HG03039 (cell line): ENCODE results near the gene RAB32.
"Not testable (repeated sequence)": the region's sequence is repeated elsewhere in the genome, so short reads cannot be mapped to it uniquely, and the experiment has no call there.

Source experiments
- ATAC-seq: cut with Tn5 transposase; IDR thresholded peaks from one replicate; pipeline ENCODE4 v1.9.1; 2021; ENCODE audit warnings: mild to moderate bottlenecking, moderate library complexity; ENCODE audit not compliant: unreplicated experiment

RAB32 gene

GRCh38 chr6:146543211-146543939 is at the start of gene RAB32:
RAB32 (plus strand) TSS chr6:146543833; CDS start chr6:146543872, 39 bp downstream.
- ATAC-seq, result peak; percentile 81

DNA sequence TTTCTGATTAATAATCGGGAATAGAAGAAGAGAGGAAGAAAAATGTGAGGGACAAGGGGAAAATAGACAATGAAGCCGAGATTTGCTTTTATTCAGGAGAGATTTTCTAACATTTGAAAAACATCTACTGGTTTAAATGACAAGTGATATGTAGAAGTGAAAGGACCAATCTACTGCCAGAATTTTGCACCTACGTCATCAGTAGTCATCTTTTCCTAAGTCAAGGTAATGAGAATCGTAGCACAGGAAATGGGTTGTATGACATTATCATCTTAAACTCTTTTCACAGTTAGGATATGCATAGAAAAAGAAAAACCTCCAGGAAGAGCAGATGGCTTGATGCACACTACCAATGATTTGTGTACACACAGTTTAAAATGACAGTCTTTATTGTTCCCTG is 45.3 kb upstream of the RAB32 start:
- ATAC-seq, result no peak

DNA sequence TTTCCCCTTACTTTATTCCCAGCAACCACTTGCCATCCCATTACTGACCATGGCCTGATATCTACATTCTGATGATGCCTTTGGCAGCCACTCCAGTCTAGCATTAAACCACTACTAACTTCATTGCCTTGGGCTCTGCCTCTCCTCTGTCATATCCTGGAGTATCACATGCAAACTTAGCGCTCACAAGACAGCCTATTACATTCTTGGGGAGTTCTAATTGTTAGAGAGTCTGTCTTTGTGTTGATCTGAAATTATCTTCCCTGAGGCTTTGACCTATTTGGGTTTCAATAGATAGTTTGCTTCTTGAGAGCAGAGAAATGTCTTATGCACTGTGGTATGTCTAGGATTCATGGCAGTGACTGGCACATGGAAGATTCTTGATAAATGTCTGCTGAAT is 40.5 kb upstream of the RAB32 start:
- no peak for ATAC-seq

DNA sequence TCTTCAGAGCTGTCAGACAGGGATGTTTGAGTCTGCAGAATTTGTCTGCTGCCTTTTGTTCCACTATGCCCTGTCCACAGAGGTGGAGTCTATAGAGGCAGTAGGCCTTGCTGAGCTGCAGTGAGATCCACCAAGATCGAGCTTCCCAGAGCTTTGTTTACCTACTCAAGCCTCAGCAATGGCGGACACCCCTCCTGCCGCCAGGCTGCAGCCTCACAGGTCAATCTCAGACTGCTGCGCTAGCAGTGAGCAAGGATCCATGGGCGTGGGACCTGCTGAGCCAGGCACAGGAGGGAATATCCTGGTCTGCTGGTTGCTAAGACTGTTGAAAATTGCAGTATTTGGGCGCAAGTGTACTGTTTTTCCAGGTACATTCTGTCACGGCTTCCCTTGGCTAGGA is 28.4 kb upstream of the RAB32 start:
- ATAC-seq, result no peak

DNA sequence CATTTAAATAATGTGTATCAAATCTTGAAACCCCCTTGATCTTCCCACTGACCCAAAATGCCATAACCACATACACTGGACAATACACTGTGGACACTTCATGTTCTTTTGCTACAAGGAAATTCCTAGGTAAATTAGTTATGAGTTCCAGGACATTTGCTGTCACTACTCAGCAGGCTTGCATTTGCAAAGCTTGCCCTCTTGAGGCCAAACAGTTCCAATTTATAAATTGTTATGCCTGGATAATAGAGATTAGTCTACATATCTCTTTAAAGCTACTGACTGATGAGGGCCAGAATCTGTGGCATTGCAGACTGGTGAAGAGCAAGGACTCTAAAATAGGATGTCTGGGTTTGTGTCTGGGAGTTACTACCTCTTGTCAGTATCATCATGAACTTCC is 17.4 kb upstream of the RAB32 start:
- no peak for ATAC-seq

- no peak for ATAC-seq
Observed at GRCh38 chr6:146532702-146533101, 10.9 kb upstream of the RAB32 start.

DNA sequence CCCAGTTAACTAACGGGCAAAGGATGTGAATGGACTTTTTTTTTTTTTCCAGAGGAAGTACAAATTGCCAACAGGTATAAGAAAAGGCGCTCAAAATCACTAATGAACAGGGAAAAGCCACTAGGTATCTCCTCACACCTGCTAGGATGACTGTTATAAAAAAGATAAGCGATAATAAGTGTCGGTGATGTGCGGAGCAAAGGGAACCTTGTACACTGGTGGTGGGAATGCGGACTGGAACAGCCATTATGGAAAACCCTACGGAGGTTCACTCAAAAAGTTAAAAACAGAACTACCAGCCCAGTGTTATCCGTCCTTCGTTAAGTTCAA is 787 bp upstream of the RAB32 start:
- ATAC-seq, result no peak

- ATAC-seq, result peak; percentile 20
Observed at GRCh38 chr6:146543940-146544615, 445 bp downstream of the RAB32 start.

GRCh38 chr6:146544616-146545182 is 1.1 kb downstream of the RAB32 start:
- no peak for ATAC-seq

GRCh38 chr6:146545581-146545980 is 1.9 kb downstream of the RAB32 start:
- no peak for ATAC-seq

- ATAC-seq, result no peak
Observed at GRCh38 chr6:146546443-146547043, 2.9 kb downstream of the RAB32 start.

DNA sequence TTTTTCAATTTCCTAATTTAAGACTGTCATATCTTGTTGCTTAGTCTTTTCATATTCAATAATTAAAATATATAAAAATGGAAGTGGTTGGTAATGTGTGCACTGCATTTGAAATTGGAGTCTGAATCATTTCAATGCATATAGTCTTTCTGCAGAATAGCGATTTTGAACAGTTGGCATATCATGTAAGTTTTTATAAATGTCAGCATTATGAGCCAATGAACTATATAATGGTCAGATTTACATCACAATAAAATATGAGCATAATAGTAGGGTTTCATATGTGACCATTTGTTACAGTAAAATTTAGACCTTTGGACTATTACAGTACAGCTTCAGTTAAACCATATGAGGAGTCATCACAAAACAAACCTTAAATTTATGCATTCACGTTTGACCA is 4.3 kb downstream of the RAB32 start:
- no peak for ATAC-seq

DNA sequence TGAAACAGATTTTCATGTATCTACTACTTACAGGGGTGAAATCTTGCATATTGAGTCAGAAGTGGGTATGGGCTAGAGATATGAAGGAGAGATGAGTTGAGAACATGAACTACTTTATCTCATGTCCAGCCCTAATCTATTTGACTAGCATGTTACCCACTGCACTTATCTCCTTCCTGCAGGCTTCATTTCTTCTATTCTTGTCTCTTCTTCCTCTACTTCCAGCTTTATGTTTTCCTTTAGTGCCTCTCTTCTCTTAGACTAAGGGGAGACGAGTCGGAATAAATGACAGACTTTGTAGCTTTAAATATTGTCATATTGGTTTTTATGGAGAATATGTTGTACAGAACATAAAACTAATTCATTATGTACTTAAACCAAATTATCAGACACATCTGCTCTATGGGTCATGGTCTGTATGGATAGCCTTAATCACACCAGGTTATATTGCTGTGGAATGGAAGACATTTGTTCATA is 5.3 kb downstream of the RAB32 start:
- no peak for ATAC-seq

GRCh38 chr6:146550911-146551310 is 7.3 kb downstream of the RAB32 start:
- ATAC-seq, result no peak

GRCh38 chr6:146551545-146551944 is 7.9 kb downstream of the RAB32 start:
- no peak for ATAC-seq

DNA sequence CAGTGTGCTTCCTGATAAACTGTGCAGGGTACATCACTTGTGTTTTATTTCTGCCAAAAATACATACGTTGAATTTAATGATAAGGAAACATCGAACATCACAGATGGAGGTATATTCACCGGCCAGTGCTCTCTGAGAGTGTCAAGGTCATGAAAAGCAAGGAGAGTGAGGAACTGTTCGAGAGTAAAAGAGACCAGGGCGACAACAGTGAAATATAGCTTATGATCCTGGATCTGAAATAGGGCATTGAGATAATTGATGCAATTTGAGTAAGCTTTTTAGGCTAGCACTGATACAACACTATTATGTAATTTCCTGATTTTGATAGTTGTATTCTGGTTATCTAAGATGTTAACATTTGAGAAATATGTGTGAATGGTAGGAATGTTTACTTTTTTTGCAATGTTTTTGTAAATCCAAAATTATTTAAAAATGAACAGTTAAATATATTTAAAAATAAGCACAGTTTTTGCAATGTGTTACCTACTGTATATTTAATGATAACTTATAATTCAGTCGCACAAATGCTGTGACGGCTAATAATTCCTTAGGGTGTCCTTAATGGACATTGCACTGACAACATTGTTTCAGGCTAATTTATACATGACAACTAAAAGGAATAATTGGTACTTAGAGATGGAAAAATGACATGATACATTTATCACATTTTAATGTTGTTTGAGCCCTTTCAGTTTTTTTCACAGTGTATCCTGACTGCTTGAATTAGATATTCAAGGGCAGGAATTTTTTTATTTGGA is 9.9 kb downstream of the RAB32 start:
- ATAC-seq, result no peak

DNA sequence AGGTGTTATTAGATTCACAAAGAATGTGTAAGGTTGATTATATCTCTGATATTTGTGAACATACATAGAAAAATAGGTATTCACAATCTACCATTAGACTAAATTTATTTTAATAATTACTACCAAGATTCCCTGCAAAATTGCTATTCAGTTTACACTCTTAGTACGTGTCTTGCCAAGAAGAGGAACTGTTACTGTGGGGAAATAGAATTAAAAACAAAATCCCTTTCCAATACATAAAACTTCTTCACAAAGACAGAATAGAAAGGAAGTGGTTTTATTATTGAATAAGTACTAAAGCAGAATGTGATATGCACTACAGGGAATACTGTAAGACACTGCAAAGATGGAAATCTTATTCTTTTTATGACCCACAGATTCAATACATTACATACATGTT is 17.0 kb downstream of the RAB32 start:
- ATAC-seq, result no peak

DNA sequence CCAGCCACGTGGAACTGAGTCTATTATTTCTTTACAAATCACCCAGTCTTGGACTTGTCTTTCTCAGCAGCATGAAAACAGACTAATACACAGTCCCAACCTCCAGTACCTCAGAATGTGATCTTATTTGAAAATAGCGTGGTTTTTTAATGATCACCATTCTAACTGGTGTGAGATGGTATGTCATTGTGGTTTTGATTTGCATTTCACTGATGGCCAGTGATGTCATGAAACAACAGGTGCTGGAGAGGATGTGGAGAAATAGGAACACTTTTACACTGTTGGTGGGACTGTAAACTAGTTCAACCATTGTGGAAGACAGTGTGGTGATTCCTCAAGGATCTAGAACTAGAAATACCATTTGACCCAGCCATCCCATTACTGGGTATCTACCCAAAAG is 23.0 kb downstream of the RAB32 start:
- ATAC-seq, result not testable (repeated sequence)

DNA sequence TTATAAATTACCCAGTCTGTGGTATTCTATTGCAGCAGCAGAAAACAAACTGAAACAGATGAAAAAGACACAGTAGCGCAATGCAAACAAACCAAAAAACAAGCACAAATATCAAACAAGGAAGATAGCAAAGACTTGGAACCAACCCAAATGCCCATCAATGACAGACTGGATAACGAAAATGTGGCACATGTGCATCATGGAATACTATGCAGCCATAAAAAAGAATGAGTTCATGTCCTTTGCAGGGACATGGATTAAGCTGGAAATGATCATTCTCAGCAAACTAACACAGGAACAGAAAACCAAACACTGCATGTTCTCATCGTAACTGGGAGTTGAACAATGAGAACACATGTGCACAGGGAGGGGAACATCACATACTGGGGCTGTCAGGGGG is 25.0 kb downstream of the RAB32 start:
- ATAC-seq, result not testable (repeated sequence)

- no peak for ATAC-seq
Observed at GRCh38 chr6:146574211-146574610, 30.6 kb downstream of the RAB32 start.

- ATAC-seq, result no peak
Observed at GRCh38 chr6:146578054-146578453, 34.4 kb downstream of the RAB32 start.
